ENCODE measurements around the gene TMCO6. TPM values are rescaled to one million over a fixed set of nuclear protein-coding genes. Genes with fewer than 3 reads are reported as not detected.

The TMCO6 gene
- total RNA-seq, 1 experiment from 2014 or later, result 24.1 TPM

DNA sequence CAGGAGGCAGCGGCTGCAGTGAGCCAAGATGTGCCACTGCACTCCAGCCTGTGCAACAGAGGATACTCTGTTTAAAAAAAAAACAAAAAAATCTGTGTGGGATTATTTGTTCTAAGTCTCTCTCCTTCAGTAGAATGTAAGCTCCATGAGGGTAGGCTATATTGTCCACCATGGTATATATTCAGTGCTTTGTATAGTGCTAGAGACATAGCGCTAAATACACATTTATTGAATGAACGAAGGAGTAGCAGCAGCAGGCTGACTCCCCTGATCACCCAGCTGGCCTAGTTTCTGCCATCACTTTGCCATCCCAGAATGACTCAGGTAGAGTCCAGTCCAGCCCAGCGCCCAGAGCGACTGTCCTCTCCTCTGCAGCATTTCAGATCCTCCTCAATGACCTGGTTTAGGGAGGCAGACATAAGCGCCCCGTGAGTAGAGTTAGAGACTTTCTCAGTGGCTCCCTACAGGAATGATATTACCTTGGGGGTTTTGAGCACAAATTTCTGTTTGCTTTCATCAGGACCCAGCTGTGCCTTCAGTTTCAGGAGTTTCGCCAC lies 51.2 kb downstream of the TMCO6 start:
- ChIA-PET POLR2A (ENCODE audit: low non-redundant PET) (interaction anchor here (0.6 to 1.1 kb wide), 3 partner anchors 10 to 131 kb away, joined by 3 to 6 read pairs (median 3); partner anchors contain the start of gene ZMAT2), CTCF (no interaction called here)
- peak overlapping the region; percentile 83 for H3K27ac ChIP-seq (ENCODE audit: low read depth, low read length, poor library complexity, severe bottlenecking)
- H3K4me1 ChIP-seq (ENCODE audit: insufficient read depth, low read length, poor library complexity, severe bottlenecking), result peaks cover 9% of the 10 kb centered on the region
- H3K27me3 ChIP-seq (replicated peaks; ENCODE audit: insufficient read depth, low read depth, low read length, poor library complexity), result no peaks in the 10 kb centered on the region
- peak overlapping the region; percentile 84 for H3K4me3 ChIP-seq (ENCODE audit: low read depth, low read length, poor library complexity, severe bottlenecking)
- H3K36me3 ChIP-seq (ENCODE audit: insufficient read depth, low read length, poor library complexity, severe bottlenecking), result peaks cover 39% of the 10 kb centered on the region
- no peak for TF ChIP-seq CTCF (conservative IDR thresholded peaks at IDR 0.05; ENCODE audit: low read depth, low read length)
- no peaks in the 10 kb centered on the region for H3K9me3 ChIP-seq (ENCODE audit: low read depth, low read length, poor library complexity, severe bottlenecking)
- no TSS peak for BruUV-seq (replicated peaks)
- peak; percentile 10 for DNase-seq (ENCODE audit: low spot score)
- intact Hi-C loops (cut with micrococcal nuclease; ENCODE audit: unreplicated experiment), result no loop called here

GRCh38 chr5:140690941-140691924 lies 52.0 kb downstream of the TMCO6 start, which contains the start of the genes HARS1 and HARS2:
Gene HARS1 (minus strand): TSS chr5:140691370. CDS start chr5:140691304, 66 bp downstream.
Gene HARS2 (plus strand): TSS chr5:140691455. CDS start chr5:140691649, 194 bp downstream.
- H3K36me3 ChIP-seq (ENCODE audit: insufficient read depth, low read length, poor library complexity, severe bottlenecking), result peaks cover 47% of the 10 kb centered on the region
- peak; percentile 95 for DNase-seq (ENCODE audit: low spot score)
- H3K4me1 ChIP-seq (ENCODE audit: insufficient read depth, low read length, poor library complexity, severe bottlenecking), result peaks cover 9% of the 10 kb centered on the region
- H3K27me3 ChIP-seq (replicated peaks; ENCODE audit: insufficient read depth, low read depth, low read length, poor library complexity), result no peaks in the 10 kb centered on the region
- H3K27ac ChIP-seq (ENCODE audit: low read depth, low read length, poor library complexity, severe bottlenecking), result peak within 1 kb of the TSS; percentile 83
- intact Hi-C loops (cut with micrococcal nuclease; ENCODE audit: unreplicated experiment), result loop anchor here (1.0 kb wide), 1 partner anchor 27 kb away; the partner anchor contains the start of gene WDR55
- no TSS peak for BruUV-seq (replicated peaks)
- peak within 1 kb of the TSS; percentile 84 for H3K4me3 ChIP-seq (ENCODE audit: low read depth, low read length, poor library complexity, severe bottlenecking)
- no peaks in the 10 kb centered on the region for H3K9me3 ChIP-seq (ENCODE audit: low read depth, low read length, poor library complexity, severe bottlenecking)
- POLR2A ChIA-PET (ENCODE audit: low non-redundant PET), result interaction anchor here (0.6 to 1.1 kb wide), 3 partner anchors 9 to 130 kb away, joined by 3 to 6 read pairs (median 3); partner anchors contain the start of gene ZMAT2
- TF ChIP-seq CTCF (conservative IDR thresholded peaks at IDR 0.05; ENCODE audit: low read depth, low read length) (no peak), EZH2 (IDR thresholded peaks at IDR 0.05; ENCODE audit: borderline replicate concordance, low read depth, low read length, poor library complexity, severe bottlenecking) (no peak)
- CTCF ChIA-PET, result interaction anchor here (0.9 kb wide), 1 partner anchor 16 kb away, joined by 4 read pairs; no protein-coding TSS in a partner anchor

GRCh38 chr5:140694276-140694675 lies 55.0 kb downstream of the TMCO6 start:
- TF ChIP-seq CTCF (conservative IDR thresholded peaks at IDR 0.05; ENCODE audit: low read depth, low read length) (no peak), EZH2 (IDR thresholded peaks at IDR 0.05; ENCODE audit: borderline replicate concordance, low read depth, low read length, poor library complexity, severe bottlenecking) (no peak)
- H3K4me1 ChIP-seq (ENCODE audit: insufficient read depth, low read length, poor library complexity, severe bottlenecking), result peaks cover 9% of the 10 kb centered on the region
- H3K4me3 ChIP-seq (ENCODE audit: low read depth, low read length, poor library complexity, severe bottlenecking), result no peak overlapping the region
- DNase-seq (ENCODE audit: low spot score), result peak; percentile 26
- intact Hi-C loops (cut with micrococcal nuclease; ENCODE audit: unreplicated experiment), result no loop called here
- ChIA-PET POLR2A (ENCODE audit: low non-redundant PET) (interaction anchor here (0.5 kb wide), 1 partner anchor 19 kb away, joined by 4 read pairs; no protein-coding TSS in a partner anchor), CTCF (no interaction called here)
- no TSS peak for BruUV-seq (replicated peaks)
- no peak overlapping the region for H3K27ac ChIP-seq (ENCODE audit: low read depth, low read length, poor library complexity, severe bottlenecking)
- peaks cover 61% of the 10 kb centered on the region for H3K36me3 ChIP-seq (ENCODE audit: insufficient read depth, low read length, poor library complexity, severe bottlenecking)
- H3K27me3 ChIP-seq (replicated peaks; ENCODE audit: insufficient read depth, low read depth, low read length, poor library complexity), result no peaks in the 10 kb centered on the region
- H3K9me3 ChIP-seq (ENCODE audit: low read depth, low read length, poor library complexity, severe bottlenecking), result no peaks in the 10 kb centered on the region

Measured in A673 (cell line).